ENCODE results near the gene ELAVL4. TPM values are rescaled to one million over a fixed set of nuclear protein-coding genes. Genes with fewer than 3 reads are reported as not detected.

Gene ELAVL4
- 0.18 TPM for total RNA-seq

DNA sequence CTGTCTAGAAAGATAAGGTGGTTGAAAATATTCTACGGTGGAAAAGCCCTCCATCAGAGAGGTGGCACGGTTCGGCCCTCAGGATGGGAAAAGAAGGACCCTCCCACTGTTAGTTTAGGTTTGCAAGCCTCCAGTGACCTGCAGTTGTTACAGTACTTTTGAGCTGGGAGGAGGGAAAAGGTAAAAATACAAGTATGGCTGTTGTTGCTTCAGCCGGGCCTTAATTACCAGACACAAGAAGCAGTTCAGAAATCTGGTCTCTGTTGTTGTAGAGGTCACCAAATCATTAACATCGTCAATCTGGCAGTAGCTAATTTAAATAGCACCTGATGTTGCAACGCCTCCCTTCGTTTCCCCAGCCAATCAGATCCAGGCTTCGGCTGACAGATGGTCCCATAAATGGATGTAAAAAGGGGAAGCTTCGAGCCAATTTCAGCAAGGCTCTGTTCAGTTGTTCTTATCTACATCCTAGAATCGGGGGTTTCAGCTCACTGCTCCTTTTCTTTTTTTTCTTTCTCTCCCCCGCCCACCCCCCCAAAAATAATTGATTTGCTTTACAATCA lies at the start of gene ELAVL4:
TSS of gene ELAVL4 (plus strand) at position 424 of the 563 bp plus-strand sequence. CDS start 270 bp downstream, outside the sequence.
- ATAC-seq (no peak), DNase-seq (ENCODE audit: low spot score) (no peak)

DNA sequence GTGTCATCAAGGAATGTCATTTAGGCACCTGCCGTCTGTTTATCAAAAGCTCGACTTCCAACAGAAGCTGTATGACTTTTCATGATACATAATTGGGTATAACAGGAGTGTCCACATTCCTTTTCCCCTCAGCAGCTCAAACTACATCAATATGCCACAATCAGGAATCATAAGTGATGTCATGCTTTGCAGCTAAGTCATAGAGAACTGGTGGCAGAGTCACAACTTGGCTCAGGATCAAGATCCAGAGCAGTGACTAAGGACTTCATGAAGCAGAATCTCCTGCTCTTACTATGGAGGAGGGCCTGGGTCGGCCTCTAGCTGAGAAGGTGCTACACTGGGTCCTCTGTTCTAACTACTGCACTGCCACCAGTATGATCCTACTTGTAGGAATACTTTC lies 48.4 kb upstream of the ELAVL4 start:
- DNase-seq (ENCODE audit: low spot score) (no peak), ATAC-seq (no peak)

DNA sequence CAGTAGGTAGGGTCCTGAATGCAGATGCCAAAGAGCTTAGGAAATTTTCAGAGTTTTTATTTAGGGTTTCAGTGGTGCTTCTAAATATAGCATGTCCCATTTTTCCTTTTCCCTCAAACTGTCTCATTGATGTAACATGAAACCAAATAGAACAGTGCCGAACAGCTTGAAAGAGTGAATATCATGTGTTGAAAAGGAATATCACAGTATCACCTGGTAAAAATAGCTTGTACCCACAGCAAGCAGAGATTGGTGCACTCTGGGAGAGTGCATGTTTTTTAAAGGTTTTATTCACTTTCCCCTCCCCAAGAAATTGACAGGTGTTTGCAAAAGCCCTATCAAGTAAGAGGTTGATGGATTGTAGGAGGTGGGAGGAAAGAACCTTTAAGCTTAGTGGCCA lies 41.9 kb upstream of the ELAVL4 start:
- no peak for DNase-seq (ENCODE audit: low spot score)
- no peak for ATAC-seq

DNA sequence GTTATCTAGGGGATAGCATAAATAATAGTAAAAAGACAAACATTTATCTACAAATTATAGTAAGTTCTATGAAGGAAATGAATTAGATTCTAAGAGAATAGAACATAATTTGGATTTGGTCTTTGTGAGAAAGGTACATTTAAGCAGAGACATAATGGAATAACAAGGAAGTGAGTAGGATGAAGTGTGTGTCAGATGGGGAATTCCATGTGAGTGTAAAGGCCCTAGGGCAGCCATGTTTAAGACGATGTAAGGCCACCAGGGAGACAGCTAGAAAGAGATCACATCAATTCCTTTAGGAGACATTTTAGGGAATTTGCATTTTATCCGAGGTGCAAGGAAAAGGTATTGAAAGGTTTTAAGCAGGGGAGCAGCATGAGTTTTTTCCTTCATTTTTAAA lies 33.8 kb upstream of the ELAVL4 start:
- DNase-seq (ENCODE audit: low spot score) (no peak), ATAC-seq (no peak)

DNA sequence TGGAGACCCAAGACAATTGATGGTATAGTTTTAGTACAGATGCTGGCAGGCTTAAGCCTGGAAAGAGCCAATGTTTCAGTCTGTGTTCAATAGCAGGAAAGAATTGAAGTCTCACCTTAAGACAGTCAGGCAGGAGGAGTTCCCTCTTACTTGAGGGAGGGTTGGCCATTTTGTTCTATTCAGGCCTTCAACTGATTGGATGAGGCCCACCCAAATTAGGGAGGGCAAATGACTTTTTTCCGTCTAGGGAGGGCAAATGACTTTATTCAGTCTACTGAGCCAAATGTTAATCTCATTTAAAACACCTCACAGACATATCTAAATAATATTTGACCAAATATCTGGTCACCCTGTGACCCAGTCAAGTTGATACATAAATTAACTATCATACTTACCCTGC lies 31.4 kb upstream of the ELAVL4 start:
- DNase-seq (ENCODE audit: low spot score) (no peak), ATAC-seq (no peak)

DNA sequence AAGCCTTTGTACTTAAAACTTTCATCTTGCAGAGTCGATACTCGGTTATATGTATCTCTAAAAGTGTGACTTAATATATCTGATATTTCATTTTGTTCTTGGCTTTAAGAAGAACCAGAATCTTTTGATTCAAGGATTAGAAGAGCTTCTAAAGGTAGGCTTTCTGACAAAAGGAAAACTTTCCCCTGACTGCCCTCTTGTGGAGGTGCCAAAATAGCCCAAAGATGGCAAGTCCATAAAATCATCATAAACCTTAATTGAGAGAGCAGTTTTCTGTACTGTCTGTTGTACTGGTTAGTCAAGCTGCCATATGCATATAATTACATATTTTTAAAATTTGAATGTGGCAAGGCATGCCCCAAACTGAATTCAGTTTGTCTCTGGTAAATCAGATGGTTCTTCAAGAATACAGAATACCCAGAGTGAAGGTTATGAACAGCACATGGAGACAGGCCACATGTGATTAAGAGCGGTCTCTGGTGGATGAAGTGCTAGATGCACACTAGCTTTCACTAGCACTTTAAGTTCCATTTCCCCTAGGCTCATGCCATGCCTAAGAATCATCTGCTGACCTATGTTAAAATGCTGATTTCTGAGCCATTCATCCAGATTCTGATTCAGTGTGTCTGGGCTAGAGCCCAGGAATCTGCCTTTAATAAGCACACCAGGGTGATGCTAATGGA lies 27.7 kb upstream of the ELAVL4 start:
- DNase-seq (ENCODE audit: low spot score) (no peak), ATAC-seq (peak; percentile 62)

DNA sequence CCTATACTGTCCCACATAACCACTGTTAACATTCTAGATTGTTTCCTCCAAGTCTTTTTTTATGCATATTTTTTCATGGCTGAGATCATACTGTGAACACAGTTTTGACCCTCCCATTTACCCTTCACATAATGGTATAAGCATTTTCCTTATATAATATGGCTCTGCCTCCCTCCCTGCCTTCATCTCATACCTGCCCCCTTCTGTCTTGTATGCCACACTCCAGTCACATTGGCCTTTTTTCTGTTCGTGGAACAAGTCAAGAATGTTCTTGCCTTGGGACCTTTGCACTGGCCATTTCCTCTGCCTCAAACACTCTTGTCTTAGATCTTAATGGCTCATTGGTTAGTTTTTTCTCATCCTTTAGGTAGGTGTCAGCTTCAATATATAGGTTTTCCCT lies 24.3 kb upstream of the ELAVL4 start:
- no peak for ATAC-seq
- DNase-seq (ENCODE audit: low spot score), result no peak

DNA sequence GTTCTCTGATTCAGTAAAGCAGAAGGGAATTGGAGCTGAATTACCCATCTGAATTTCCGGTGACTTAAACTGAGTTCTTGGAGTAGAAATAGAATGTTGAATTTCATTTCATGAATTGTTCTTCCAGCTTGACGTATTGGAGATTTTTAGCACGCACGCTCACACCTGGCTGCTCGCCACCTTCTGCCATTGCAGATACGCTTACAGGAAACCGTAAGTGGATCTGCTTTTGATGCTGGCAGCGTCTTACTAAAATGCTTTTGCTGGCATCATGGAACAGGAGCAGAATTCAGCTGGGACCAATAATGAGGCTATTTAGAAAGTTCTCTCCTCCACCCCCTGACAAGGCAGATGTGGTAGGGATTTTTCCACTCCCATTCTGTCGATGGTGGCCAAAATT lies 17.7 kb upstream of the ELAVL4 start:
- DNase-seq (ENCODE audit: low spot score) (no peak), ATAC-seq (no peak)

DNA sequence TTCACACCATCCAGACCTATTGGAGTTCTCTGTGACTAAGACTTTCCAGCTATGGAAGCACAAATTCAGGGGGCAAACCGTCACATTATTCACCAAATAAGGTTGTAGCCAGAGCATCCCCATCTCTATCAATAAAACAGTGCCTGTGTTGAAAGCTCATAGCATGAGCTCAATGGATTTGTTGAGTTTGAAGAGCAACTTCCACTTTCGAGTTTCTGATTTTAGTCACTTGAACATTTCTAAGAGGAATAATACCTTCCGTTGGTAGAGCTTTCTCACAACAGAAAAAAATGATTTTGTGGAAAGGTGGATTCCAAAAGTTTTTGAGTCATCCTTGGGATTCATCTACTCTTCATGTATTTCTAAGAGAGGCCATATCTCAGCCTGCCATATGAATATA lies 13.0 kb upstream of the ELAVL4 start:
- DNase-seq (ENCODE audit: low spot score), result no peak
- no peak for ATAC-seq

DNA sequence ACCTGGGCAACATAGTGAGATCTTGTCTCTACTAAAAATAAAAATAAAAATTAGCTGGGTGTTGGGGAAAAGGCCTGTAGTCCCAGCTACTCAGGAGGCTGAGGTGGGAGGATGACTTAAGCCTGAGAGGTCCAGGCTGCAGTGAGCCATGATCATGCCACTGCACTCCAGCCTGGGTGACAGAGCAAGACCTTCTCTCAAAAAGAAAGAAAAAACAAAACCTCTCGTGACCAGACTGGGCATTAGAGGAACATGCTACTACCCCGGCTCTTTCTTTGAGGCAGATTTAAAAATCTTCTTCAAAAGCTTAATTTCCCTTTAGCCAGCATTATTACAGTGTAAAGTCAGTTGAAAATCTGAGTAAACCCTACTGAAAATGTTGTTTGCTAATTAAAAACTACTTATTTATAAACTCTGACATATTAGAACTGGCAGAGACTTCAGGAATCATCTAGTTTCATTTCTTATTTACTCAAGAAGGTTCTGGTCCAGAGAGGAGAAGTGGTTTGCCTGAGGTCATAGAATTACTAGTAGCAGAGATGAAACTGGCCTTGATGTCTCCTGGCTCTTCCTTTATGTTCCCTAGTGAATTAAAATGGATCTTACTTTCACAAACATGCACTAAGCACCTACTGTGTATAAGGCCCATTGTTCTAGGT lies 11.6 kb upstream of the ELAVL4 start:
- peak; percentile 23 for ATAC-seq
- DNase-seq (ENCODE audit: low spot score), result no peak

DNA sequence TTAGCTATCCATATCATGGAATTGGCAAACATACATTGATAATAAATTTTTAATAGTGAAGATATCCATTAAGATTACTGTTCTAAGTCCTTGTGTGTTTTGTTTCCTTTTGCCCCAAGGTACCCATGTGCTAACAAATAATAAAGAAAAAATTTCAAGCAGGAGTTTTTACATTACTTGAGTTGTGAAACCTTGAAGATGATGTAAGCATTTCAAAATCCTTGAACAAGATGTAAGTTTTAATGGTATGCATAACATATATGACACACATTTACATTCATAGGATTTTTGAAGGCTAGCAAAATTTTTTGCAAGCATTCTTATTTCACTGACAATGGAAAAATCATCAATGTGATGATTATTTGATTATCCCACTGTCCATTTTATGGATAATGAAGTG lies 10.9 kb upstream of the ELAVL4 start:
- no peak for ATAC-seq

DNA sequence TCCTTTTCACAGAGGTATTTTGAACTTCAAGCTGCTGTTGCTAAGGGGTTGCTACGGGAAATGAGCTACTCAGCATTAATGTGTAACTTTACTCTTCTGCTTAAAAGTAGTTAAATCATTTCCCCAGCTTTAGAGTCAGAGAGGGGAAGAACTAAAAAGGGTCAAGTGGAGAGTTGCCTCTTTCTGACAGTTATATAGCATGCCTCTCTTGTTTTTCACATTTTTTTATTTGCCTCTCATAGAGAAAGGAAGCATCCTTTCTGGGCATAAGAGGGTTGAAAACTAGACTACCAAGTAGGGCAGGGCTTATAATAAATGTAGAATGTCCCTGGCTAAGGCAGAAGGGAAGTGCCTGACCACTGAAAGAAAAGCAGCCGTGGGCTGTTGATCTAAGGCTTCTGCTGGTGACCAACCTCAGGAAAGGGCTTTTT lies 10.1 kb upstream of the ELAVL4 start:
- ATAC-seq (no peak), DNase-seq (ENCODE audit: low spot score) (no peak)

More for the DNA sequence above, 10.9 kb upstream of the ELAVL4 start:
- no peak for DNase-seq (ENCODE audit: low spot score)

DNA sequence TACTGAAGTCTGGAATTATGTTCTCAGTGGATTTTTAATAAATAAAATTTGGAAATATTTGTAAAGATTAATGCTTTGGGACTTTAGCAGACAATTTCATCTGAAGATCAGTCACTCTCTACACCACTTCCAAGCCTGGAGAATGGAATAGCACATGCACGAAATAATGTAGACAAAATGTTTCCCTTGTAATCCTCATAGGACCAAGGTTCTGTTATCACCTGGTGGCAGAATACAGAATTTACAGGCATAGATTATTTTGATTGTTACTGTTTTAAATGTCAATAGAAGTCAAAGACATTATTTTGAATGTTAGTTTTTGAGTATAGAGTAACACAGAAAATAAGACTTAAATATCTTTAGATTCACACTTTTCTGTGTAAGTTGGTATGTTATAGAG lies 9.1 kb upstream of the ELAVL4 start:
- no peak for ATAC-seq
- no peak for DNase-seq (ENCODE audit: low spot score)

DNA sequence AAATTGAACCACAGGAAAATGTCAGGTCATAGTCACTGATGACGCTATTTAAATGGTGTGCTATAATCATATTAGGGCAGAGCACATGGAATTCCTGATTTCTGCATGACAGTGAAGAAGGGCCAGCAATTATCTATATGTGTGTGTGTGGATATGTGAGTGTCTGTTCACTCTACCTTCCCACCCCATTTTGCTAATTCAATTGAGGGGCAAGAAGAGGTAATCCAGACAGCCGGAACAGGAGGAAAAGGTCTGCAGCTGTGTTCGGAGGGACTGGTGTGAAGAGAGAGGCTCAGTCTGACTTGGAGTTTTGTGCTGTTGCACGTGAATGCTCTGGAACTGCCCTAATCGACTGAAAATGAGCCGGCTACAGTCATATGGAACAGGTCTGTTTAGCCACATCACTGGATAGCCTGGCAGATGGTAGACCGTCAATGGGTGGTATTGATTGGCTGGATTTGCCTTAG lies 5.1 kb upstream of the ELAVL4 start:
- DNase-seq (ENCODE audit: low spot score) (no peak), ATAC-seq (no peak)

DNA sequence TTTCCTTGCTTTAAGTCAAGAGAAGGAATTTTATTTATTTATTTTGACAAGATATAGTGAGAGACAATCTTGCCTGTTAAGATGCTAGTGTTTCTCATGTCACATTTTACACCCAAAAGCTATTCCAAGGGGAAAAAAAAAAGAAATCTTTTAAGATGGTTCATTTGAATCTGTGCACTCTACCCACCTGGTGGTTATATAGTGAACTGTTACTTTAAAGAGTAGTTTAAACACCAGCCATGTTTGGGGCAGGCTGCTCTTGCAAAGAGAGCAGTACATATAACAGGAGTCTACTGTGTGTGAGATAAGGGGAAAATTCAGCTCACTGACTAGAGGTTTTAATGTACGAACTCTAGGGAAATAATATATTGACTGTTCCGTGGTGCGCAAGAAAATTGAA lies 3.3 kb upstream of the ELAVL4 start:
- DNase-seq (ENCODE audit: low spot score) (no peak), ATAC-seq (no peak)

DNA sequence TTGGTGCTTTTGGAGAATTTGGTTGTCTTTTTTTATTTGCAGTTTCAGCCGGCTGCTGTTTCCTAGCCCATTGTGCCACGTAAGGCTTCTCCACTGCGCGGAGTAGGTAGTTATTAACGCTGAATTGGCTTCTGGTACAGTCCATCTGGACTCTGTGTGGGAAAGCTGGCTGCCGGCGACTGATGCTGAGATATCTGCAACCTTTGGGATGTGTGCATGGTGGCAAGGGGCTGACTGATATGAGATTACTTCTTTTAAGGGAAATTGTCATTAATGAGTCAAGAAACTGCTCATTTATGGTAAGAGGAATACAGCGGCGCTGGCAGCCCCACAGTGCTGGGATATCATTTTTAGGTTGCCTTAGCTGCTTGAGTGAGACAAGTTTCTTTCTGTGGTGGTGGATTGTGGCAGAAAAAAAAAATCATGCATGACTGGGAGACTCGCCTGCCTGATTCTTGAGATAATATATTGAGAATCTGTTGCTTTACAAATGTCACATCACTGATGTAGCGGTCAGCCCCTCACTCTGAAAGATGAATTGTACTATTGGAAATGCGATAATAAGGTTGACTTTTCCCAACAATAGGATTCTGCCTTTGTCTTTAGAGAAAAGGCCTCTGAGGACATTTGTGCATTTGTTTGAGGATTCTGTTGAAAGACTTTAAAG lies 2.5 kb upstream of the ELAVL4 start:
- DNase-seq (ENCODE audit: low spot score), result no peak
- no peak for ATAC-seq

DNA sequence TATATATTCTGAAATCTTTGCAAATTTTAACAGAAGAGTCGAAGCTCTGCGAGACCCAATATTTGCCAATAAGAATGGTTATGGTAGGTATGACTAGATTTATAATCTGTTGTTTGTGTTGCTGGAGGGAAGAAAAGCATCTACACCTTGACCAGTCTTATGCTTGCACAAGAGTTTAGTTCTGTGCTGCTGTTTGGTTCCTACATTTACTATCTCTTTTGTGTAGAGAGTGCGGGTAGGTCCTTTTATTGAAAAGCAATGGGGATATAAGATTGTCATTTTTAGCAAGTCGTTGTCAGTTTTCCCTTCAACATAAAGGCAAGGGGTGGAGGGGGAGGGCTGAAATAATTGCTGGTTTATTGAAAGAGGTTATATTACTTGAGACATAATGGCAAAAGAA lies 396 bp downstream of the ELAVL4 start:
- ATAC-seq, result no peak

DNA sequence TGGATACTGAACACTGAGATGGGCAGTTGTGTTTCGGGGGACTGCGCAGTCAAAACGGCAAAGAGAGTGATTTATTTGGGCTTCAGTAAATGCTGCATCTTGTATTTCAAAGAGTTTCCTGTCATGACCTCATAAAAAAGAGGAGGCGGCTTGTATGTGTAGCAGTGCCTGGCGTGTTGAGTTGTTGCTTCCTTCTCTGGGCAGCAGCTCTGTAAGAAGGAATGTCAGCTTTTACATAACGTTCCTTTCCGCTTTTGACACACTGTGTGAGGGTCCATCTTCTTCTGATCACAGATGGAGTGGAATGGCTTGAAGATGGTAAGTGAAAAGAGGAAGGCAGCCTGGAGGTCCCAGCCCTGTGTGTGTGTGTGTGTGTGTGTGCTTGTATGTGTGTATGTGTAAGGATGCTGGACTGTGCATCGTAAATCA lies 941 bp downstream of the ELAVL4 start:
- no peak for DNase-seq (ENCODE audit: low spot score)
- no peak for ATAC-seq

More for the DNA sequence above, 396 bp downstream of the ELAVL4 start:
- DNase-seq (ENCODE audit: low spot score), result no peak

DNA sequence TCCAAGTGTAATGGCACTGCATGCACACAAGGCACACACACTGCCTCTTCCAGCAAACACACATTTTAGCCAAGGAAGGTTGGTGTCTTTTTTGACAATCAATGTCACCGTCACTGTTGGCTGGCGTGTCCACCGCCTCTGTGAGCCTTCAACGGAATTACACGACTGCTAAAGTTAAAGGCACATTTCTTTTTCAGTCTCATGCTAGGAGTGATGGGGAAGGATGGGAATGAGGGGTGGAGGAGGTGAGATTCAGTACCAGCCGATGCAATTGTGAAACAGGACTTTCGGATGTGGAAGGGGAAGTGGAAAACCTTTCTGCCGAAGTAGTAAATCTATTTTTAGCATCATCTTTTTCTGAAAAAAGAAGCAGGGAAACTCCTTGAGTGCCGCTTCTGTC lies 1.4 kb downstream of the ELAVL4 start:
- ATAC-seq (no peak), DNase-seq (ENCODE audit: low spot score) (no peak)

DNA sequence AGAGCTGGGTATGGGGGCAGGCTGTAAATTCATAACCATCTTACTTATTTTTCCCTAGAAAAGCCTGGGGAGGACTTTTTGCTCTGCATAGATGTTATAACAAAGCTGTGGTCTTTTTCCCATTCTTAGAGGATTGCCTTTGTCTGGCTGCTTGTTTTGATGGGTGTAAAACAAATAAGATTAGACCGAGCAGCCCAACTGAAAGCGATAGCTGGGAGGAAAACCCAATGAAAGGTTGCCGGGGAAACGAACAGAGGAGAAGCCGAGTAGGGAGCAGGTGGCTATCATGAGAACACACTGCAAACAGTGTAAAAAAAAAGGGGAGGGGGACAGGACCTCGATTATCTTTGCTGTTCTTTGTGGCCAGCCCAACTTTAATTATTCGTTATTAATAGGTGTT lies 1.9 kb downstream of the ELAVL4 start:
- DNase-seq (ENCODE audit: low spot score) (no peak), ATAC-seq (no peak)

DNA sequence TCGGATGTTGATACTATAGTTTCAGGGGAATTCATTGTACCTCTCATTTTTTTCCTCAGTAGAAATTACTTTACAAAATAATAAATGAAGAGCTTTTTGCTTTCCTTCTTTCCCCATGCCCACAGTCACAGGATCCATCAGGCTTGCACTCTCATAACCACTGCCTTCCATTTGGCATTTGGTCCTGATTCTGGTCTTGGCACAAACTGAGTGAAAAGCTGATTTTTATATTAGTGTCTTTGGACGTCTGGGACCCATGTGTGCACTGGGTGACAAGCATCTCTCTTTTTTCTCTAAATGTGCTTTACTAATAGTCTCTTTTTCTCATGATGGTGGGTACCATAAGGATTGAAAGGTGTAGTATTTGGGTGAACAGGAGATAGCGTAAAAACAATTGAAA lies 2.8 kb downstream of the ELAVL4 start:
- ATAC-seq, result no peak
- DNase-seq (ENCODE audit: low spot score), result no peak

DNA sequence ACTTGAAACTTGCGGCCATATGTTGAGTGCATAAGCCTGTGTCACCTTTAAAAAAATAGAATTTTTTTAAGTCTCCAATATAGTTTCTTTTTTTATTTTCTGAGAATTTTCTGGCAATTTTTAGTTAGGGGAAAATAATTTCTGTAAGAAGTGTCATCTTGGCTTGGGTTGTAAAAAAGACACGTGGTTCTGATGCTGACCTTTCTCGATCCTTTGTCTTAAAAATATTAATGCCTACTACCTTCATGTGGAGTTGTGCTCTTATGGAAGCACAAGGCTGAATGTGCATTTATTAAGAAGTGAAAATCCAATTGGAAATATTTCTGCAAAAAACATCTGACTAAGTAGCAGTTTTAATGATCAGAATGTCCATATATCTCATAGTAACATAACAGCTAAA lies 3.5 kb downstream of the ELAVL4 start:
- DNase-seq (ENCODE audit: low spot score) (no peak), ATAC-seq (no peak)
